Measurements from ENCODE around the gene PCP4.

PCP4 gene

GRCh38 chr21:39867198-39867650 is at the start of gene PCP4:
PCP4 (plus strand) TSS chr21:39867438; CDS start chr21:39867502, 64 bp downstream.
- Histone ChIP-seq H3K9ac (ENCODE audit: low read length in 5 of 5) (no peak within 1 kb of the TSS), H3K27me3 (ENCODE audit: control insufficient read depth in 5 of 5, insufficient read depth in 4 of 5, low read length in 5 of 5) (peaks cover 0 to 14% (median 0%) of the 10 kb centered on the region in 5 donors), H3K4me3 (ENCODE audit: low read depth in 1 of 5, low read length in 5 of 5) (no peak within 1 kb of the TSS), H3K36me3 (ENCODE audit: control insufficient read depth in 5 of 5, insufficient read depth in 5 of 5, low read length in 5 of 5) (no peaks in the 10 kb centered on the region), H3K4me1 (ENCODE audit: control insufficient read depth in 5 of 5, insufficient read depth in 5 of 5, low read length in 5 of 5) (peaks cover 0 to 3% (median 0%) of the 10 kb centered on the region in 5 donors), H3K27ac (ENCODE audit: low read depth, low read length) (no peak within 1 kb of the TSS), H3K9me3 (ENCODE audit: control insufficient read depth in 5 of 5, low read length in 5 of 5) (no peaks in the 10 kb centered on the region)

GRCh38 chr21:39818557-39818956 is 48.7 kb upstream of the PCP4 start:
- Histone ChIP-seq H3K9ac (ENCODE audit: low read length in 5 of 5) (no peak overlapping the region), H3K4me3 (ENCODE audit: low read depth in 1 of 5, low read length in 5 of 5) (no peak overlapping the region), H3K36me3 (ENCODE audit: control insufficient read depth in 5 of 5, insufficient read depth in 5 of 5, low read length in 5 of 5) (no peaks in the 10 kb centered on the region), H3K27me3 (ENCODE audit: control insufficient read depth in 5 of 5, insufficient read depth in 4 of 5, low read length in 5 of 5) (peaks cover 0 to 4% (median 0%) of the 10 kb centered on the region in 5 donors), H3K27ac (ENCODE audit: low read depth, low read length) (no peak overlapping the region), H3K4me1 (ENCODE audit: control insufficient read depth in 5 of 5, insufficient read depth in 5 of 5, low read length in 5 of 5) (no peaks in the 10 kb centered on the region), H3K9me3 (ENCODE audit: control insufficient read depth in 5 of 5, low read length in 5 of 5) (peaks cover 0 to 6% (median 0%) of the 10 kb centered on the region in 5 donors)

GRCh38 chr21:39822042-39822441 is 45.2 kb upstream of the PCP4 start:
- Histone ChIP-seq H3K9me3 (ENCODE audit: control insufficient read depth in 5 of 5, low read length in 5 of 5) (peaks cover 0 to 3% (median 0%) of the 10 kb centered on the region in 5 donors), H3K4me3 (ENCODE audit: low read depth in 1 of 5, low read length in 5 of 5) (no peak overlapping the region), H3K27ac (ENCODE audit: low read depth, low read length) (no peak overlapping the region), H3K27me3 (ENCODE audit: control insufficient read depth in 5 of 5, insufficient read depth in 4 of 5, low read length in 5 of 5) (peaks cover 0 to 4% (median 0%) of the 10 kb centered on the region in 5 donors), H3K4me1 (ENCODE audit: control insufficient read depth in 5 of 5, insufficient read depth in 5 of 5, low read length in 5 of 5) (no peaks in the 10 kb centered on the region), H3K36me3 (ENCODE audit: control insufficient read depth in 5 of 5, insufficient read depth in 5 of 5, low read length in 5 of 5) (no peaks in the 10 kb centered on the region), H3K9ac (ENCODE audit: low read length in 5 of 5) (no peak overlapping the region)

GRCh38 chr21:39825250-39825649 is 42.0 kb upstream of the PCP4 start:
- no peak overlapping the region for H3K9ac ChIP-seq (ENCODE audit: low read length in 5 of 5)
- H3K4me1 ChIP-seq (ENCODE audit: control insufficient read depth in 5 of 5, insufficient read depth in 5 of 5, low read length in 5 of 5), result no peaks in the 10 kb centered on the region
- H3K27ac ChIP-seq (ENCODE audit: low read depth, low read length), result no peak overlapping the region
- peaks cover 0 to 3% (median 0%) of the 10 kb centered on the region in 5 donors for H3K9me3 ChIP-seq (ENCODE audit: control insufficient read depth in 5 of 5, low read length in 5 of 5)
- H3K36me3 ChIP-seq (ENCODE audit: control insufficient read depth in 5 of 5, insufficient read depth in 5 of 5, low read length in 5 of 5), result no peaks in the 10 kb centered on the region
- no peaks in the 10 kb centered on the region for H3K27me3 ChIP-seq (ENCODE audit: control insufficient read depth in 5 of 5, insufficient read depth in 4 of 5, low read length in 5 of 5)
- no peak overlapping the region for H3K4me3 ChIP-seq (ENCODE audit: low read depth in 1 of 5, low read length in 5 of 5)

- Histone ChIP-seq H3K4me3 (ENCODE audit: low read depth in 1 of 5, low read length in 5 of 5) (no peak overlapping the region), H3K9me3 (ENCODE audit: control insufficient read depth in 5 of 5, low read length in 5 of 5) (no peaks in the 10 kb centered on the region), H3K27ac (ENCODE audit: low read depth, low read length) (no peak overlapping the region), H3K9ac (ENCODE audit: low read length in 5 of 5) (no peak overlapping the region), H3K36me3 (ENCODE audit: control insufficient read depth in 5 of 5, insufficient read depth in 5 of 5, low read length in 5 of 5) (no peaks in the 10 kb centered on the region), H3K27me3 (ENCODE audit: control insufficient read depth in 5 of 5, insufficient read depth in 4 of 5, low read length in 5 of 5) (no peaks in the 10 kb centered on the region), H3K4me1 (ENCODE audit: control insufficient read depth in 5 of 5, insufficient read depth in 5 of 5, low read length in 5 of 5) (no peaks in the 10 kb centered on the region)
Measured at GRCh38 chr21:39834543-39834942, 32.7 kb upstream of the PCP4 start.

GRCh38 chr21:39837861-39838359 is 29.3 kb upstream of the PCP4 start:
- Histone ChIP-seq H3K9ac (ENCODE audit: low read length in 5 of 5) (no peak overlapping the region), H3K4me3 (ENCODE audit: low read depth in 1 of 5, low read length in 5 of 5) (no peak overlapping the region), H3K36me3 (ENCODE audit: control insufficient read depth in 5 of 5, insufficient read depth in 5 of 5, low read length in 5 of 5) (no peaks in the 10 kb centered on the region), H3K4me1 (ENCODE audit: control insufficient read depth in 5 of 5, insufficient read depth in 5 of 5, low read length in 5 of 5) (no peaks in the 10 kb centered on the region), H3K9me3 (ENCODE audit: control insufficient read depth in 5 of 5, low read length in 5 of 5) (no peaks in the 10 kb centered on the region), H3K27ac (ENCODE audit: low read depth, low read length) (no peak overlapping the region), H3K27me3 (ENCODE audit: control insufficient read depth in 5 of 5, insufficient read depth in 4 of 5, low read length in 5 of 5) (peaks cover 0 to 11% (median 0%) of the 10 kb centered on the region in 5 donors)

GRCh38 chr21:39840373-39841097 is 26.7 kb upstream of the PCP4 start:
- H3K4me3 ChIP-seq (ENCODE audit: low read depth in 1 of 5, low read length in 5 of 5), result no peak overlapping the region

GRCh38 chr21:39842741-39843459 is 24.3 kb upstream of the PCP4 start:
- no peak overlapping the region for H3K9ac ChIP-seq (ENCODE audit: low read length in 5 of 5)
- peaks cover 0 to 15% (median 5%) of the 10 kb centered on the region in 5 donors for H3K27me3 ChIP-seq (ENCODE audit: control insufficient read depth in 5 of 5, insufficient read depth in 4 of 5, low read length in 5 of 5)
- no peak overlapping the region for H3K27ac ChIP-seq (ENCODE audit: low read depth, low read length)
- no peaks in the 10 kb centered on the region for H3K36me3 ChIP-seq (ENCODE audit: control insufficient read depth in 5 of 5, insufficient read depth in 5 of 5, low read length in 5 of 5)
- H3K4me1 ChIP-seq (ENCODE audit: control insufficient read depth in 5 of 5, insufficient read depth in 5 of 5, low read length in 5 of 5), result no peaks in the 10 kb centered on the region
- H3K9me3 ChIP-seq (ENCODE audit: control insufficient read depth in 5 of 5, low read length in 5 of 5), result no peaks in the 10 kb centered on the region
- no peak overlapping the region for H3K4me3 ChIP-seq (ENCODE audit: low read depth in 1 of 5, low read length in 5 of 5)

More at GRCh38 chr21:39840373-39841097, 26.7 kb upstream of the PCP4 start:
- no peak overlapping the region for H3K9ac ChIP-seq (ENCODE audit: low read length in 5 of 5)
- peaks cover 0 to 15% (median 2%) of the 10 kb centered on the region in 5 donors for H3K27me3 ChIP-seq (ENCODE audit: control insufficient read depth in 5 of 5, insufficient read depth in 4 of 5, low read length in 5 of 5)
- no peaks in the 10 kb centered on the region for H3K4me1 ChIP-seq (ENCODE audit: control insufficient read depth in 5 of 5, insufficient read depth in 5 of 5, low read length in 5 of 5)
- H3K9me3 ChIP-seq (ENCODE audit: control insufficient read depth in 5 of 5, low read length in 5 of 5), result no peaks in the 10 kb centered on the region
- H3K36me3 ChIP-seq (ENCODE audit: control insufficient read depth in 5 of 5, insufficient read depth in 5 of 5, low read length in 5 of 5), result no peaks in the 10 kb centered on the region
- H3K27ac ChIP-seq (ENCODE audit: low read depth, low read length), result no peak overlapping the region

- H3K4me1 ChIP-seq (ENCODE audit: control insufficient read depth in 5 of 5, insufficient read depth in 5 of 5, low read length in 5 of 5), result no peaks in the 10 kb centered on the region
- no peaks in the 10 kb centered on the region for H3K9me3 ChIP-seq (ENCODE audit: control insufficient read depth in 5 of 5, low read length in 5 of 5)
- H3K4me3 ChIP-seq (ENCODE audit: low read depth in 1 of 5, low read length in 5 of 5), result no peak overlapping the region
- H3K9ac ChIP-seq (ENCODE audit: low read length in 5 of 5), result no peak overlapping the region
- H3K27ac ChIP-seq (ENCODE audit: low read depth, low read length), result no peak overlapping the region
- H3K27me3 ChIP-seq (ENCODE audit: control insufficient read depth in 5 of 5, insufficient read depth in 4 of 5, low read length in 5 of 5), result peaks cover 0 to 15% (median 5%) of the 10 kb centered on the region in 5 donors
- no peaks in the 10 kb centered on the region for H3K36me3 ChIP-seq (ENCODE audit: control insufficient read depth in 5 of 5, insufficient read depth in 5 of 5, low read length in 5 of 5)
Measured at GRCh38 chr21:39843483-39843882, 23.8 kb upstream of the PCP4 start.

GRCh38 chr21:39843916-39844315 is 23.3 kb upstream of the PCP4 start:
- peaks cover 0 to 15% (median 5%) of the 10 kb centered on the region in 5 donors for H3K27me3 ChIP-seq (ENCODE audit: control insufficient read depth in 5 of 5, insufficient read depth in 4 of 5, low read length in 5 of 5)
- H3K9me3 ChIP-seq (ENCODE audit: control insufficient read depth in 5 of 5, low read length in 5 of 5), result no peaks in the 10 kb centered on the region
- no peaks in the 10 kb centered on the region for H3K4me1 ChIP-seq (ENCODE audit: control insufficient read depth in 5 of 5, insufficient read depth in 5 of 5, low read length in 5 of 5)
- H3K36me3 ChIP-seq (ENCODE audit: control insufficient read depth in 5 of 5, insufficient read depth in 5 of 5, low read length in 5 of 5), result no peaks in the 10 kb centered on the region
- H3K27ac ChIP-seq (ENCODE audit: low read depth, low read length), result no peak overlapping the region
- no peak overlapping the region for H3K9ac ChIP-seq (ENCODE audit: low read length in 5 of 5)
- no peak overlapping the region for H3K4me3 ChIP-seq (ENCODE audit: low read depth in 1 of 5, low read length in 5 of 5)

All from subcutaneous abdominal adipose tissue (tissue), 5 donors.